HepG2 (cell line): Measurements from ENCODE around the gene FAM83F. TPM values are rescaled to one million over a fixed set of nuclear protein-coding genes. Genes with fewer than 3 reads are reported as not detected.

Source experiments
- ATAC-seq: fragments of 200-7000 bp; cut with Tn5 transposase; 3 replicates; pipeline ENCODE4 v1.9.1; 2020; ENCODE audit warnings: mild to moderate bottlenecking, moderate library complexity
- BruUV-seq: library from RNA; stranded (reverse); fragments of 400-500 nt; replicated peaks from 2 replicates; lab custom pipeline; 2021; lab: Mats Ljungman, UMichigan
- CTCF ChIA-PET: fragments of 300-600 bp; formaldehyde crosslinking; extraction: SDS; loops from one replicate; lab custom pipeline; 2021; ENCODE audit warnings: low total read pairs, inconsistent platforms, low intra/inter-chr PET ratio; lab: Yijun Ruan, JAX
- POLR2A ChIA-PET: fragments of 350-600 bp; sonication (Branson Sonifier 250); formaldehyde crosslinking; loops from one replicate; lab custom pipeline; 2020; ENCODE audit warnings: antibody characterized with exemption, inconsistent platforms; lab: Yijun Ruan, JAX
- DNase-seq: peaks from one replicate; pipeline ENCODE4 v3.0.0-alpha.2; 2015; ENCODE audit warnings: low spot score
- FAIRE-seq: peaks from 3 replicates; lab custom pipeline; 2011; peaks lifted over from hg19 to GRCh38; lab: Jason Lieb, UNC
- H2AFZ ChIP-seq: one replicate; pipeline ENCODE4 v1.6.1; 2011; ENCODE audit warnings: low read length, inconsistent platforms
- H3K27ac ChIP-seq: fragments of 300-600 bp; 3 replicates; pipeline ENCODE4 v1.8.0; 2011; ENCODE audit warnings: mixed run types, mild to moderate bottlenecking, mixed read lengths, low read length, inconsistent platforms; ENCODE audit not compliant: insufficient read depth; ENCODE audit errors: extremely low read length
- H3K27me3 ChIP-seq, 2 experiments: fragments of 200-600 bp in 1 of 2; 2 replicates in 1 of 2; 3 replicates in 1 of 2; pipeline versions ENCODE4 v1.6.0 to v1.8.0; 2011; ENCODE audit warnings: low read length in 2 of 2, mild to moderate bottlenecking in 2 of 2, moderate library complexity in 2 of 2, inconsistent platforms in 1 of 2; ENCODE audit not compliant: insufficient read depth in 2 of 2, control insufficient read depth in 1 of 2
- H3K36me3 ChIP-seq, 2 experiments: fragments of 200-600 bp in 1 of 2; replicated peaks in 1 of 2; 2 replicates in 1 of 2; 3 replicates in 1 of 2; pipeline versions ENCODE4 v1.5.1 to v1.8.0; 2011; ENCODE audit warnings: low read length in 2 of 2, inconsistent platforms in 1 of 2; ENCODE audit not compliant: insufficient read depth in 2 of 2, control insufficient read depth in 1 of 2
- H3K4me1 ChIP-seq: 2 replicates; pipeline ENCODE4 v1.5.1; 2012; ENCODE audit warnings: low read length, inconsistent platforms; ENCODE audit not compliant: insufficient read depth
- H3K4me2 ChIP-seq: 2 replicates; pipeline ENCODE4 v1.6.0; 2011; ENCODE audit warnings: low read depth, low read length, inconsistent platforms
- H3K4me3 ChIP-seq, 3 experiments: fragments of 200-600 bp in 1 of 3; sonication (generic), shearing (Covaris generic) in 1 of 3; replicated peaks in 1 of 3; 2 replicates each; pipeline ENCODE4 v1.5.1; 2011 to 2016; ENCODE audit warnings: low read length in 3 of 3, inconsistent platforms in 2 of 3, low read depth in 2 of 3, mild to moderate bottlenecking in 2 of 3, control low read depth in 1 of 3, mixed read lengths in 1 of 3; ENCODE audit not compliant: insufficient read depth in 1 of 3
- H3K79me2 ChIP-seq: one replicate; pipeline ENCODE4 v1.6.1; 2011; ENCODE audit warnings: low read length, inconsistent platforms; ENCODE audit not compliant: insufficient read depth
- H3K9ac ChIP-seq: 2 replicates; pipeline ENCODE4 v1.6.0; 2011; ENCODE audit warnings: mild to moderate bottlenecking, low read depth, low read length, inconsistent platforms; ENCODE audit not compliant: insufficient read depth
- H3K9me3 ChIP-seq: 2 replicates; pipeline ENCODE4 v1.5.1; 2012; ENCODE audit warnings: mild to moderate bottlenecking, low read length
- H4K20me1 ChIP-seq: 2 replicates; pipeline ENCODE4 v1.6.0; 2011; ENCODE audit warnings: inconsistent platforms, mild to moderate bottlenecking, low read length, moderate library complexity; ENCODE audit not compliant: insufficient read depth
- ATF7 ChIP-seq, 2 experiments: fragments of 450-650 bp in 1 of 2; sonication (generic) in 1 of 2; formaldehyde crosslinking in 1 of 2; IDR thresholded peaks; 2 replicates each; pipeline versions ENCODE4 v1.4.0 to v1.6.1; 2016 to 2020; ENCODE audit warnings: antibody characterized with exemption in 1 of 2, mild to moderate bottlenecking in 1 of 2, missing genetic modification reagents in 1 of 2
- CREB1 ChIP-seq, 2 experiments: fragments of 450-650 bp in 1 of 2; IDR thresholded peaks; 2 replicates each; pipeline ENCODE4 v1.6.1; 2016 to 2017; ENCODE audit warnings: control low read depth in 1 of 2, mild to moderate bottlenecking in 1 of 2, missing compliant biosample characterization in 1 of 2, missing genetic modification characterization in 1 of 2
- EEA1 ChIP-seq: sonication (generic); formaldehyde crosslinking; IDR thresholded peaks from 2 replicates; pipeline ENCODE4 v1.5.1; 2020; ENCODE audit warnings: mild to moderate bottlenecking, missing genetic modification reagents, borderline replicate concordance
- HNRNPH1 ChIP-seq: fragments of 200-400 bp; formaldehyde crosslinking; optimal IDR thresholded peaks from 2 replicates; pipeline ENCODE3; 2017; ENCODE audit warnings: mild to moderate bottlenecking, low read depth, low read length
- MYNN ChIP-seq: sonication (generic); formaldehyde crosslinking; IDR thresholded peaks from 2 replicates; pipeline ENCODE4 v1.4.0; 2020; ENCODE audit warnings: mild to moderate bottlenecking, low read depth, missing genetic modification reagents
- SP140L ChIP-seq: sonication (generic); formaldehyde crosslinking; IDR thresholded peaks from 2 replicates; pipeline ENCODE4 v1.4.0; 2020; ENCODE audit warnings: missing genetic modification reagents, borderline replicate concordance
- ZBTB3 ChIP-seq: sonication (generic); formaldehyde crosslinking; IDR thresholded peaks from 2 replicates; pipeline ENCODE4 v1.4.0; 2020; ENCODE audit warnings: low read depth, mild to moderate bottlenecking, moderate library complexity, missing genetic modification reagents, borderline replicate concordance
- ZNF17 ChIP-seq: sonication (generic); formaldehyde crosslinking; IDR thresholded peaks from 2 replicates; pipeline ENCODE4 v1.5.0; 2020; ENCODE audit warnings: mild to moderate bottlenecking, missing genetic modification reagents
- WGBS: methylation state at CpG from one replicate; pipeline ENCODE4 v1.1.6; 2017; ENCODE audit warnings: low lambda C conversion rate; 5-methylcytosine and 5-hydroxymethylcytosine counted together
- in situ Hi-C: cut with HindIII; loops from 2 replicates; pipeline ENCODE4 v1.10.0; 2017; ENCODE audit warnings: low pct_unique_long_range_greater_than_20kb; ENCODE audit not compliant: extremely low pct_ligation_motif_present
- intact Hi-C: fragments of 100-400 bp; cut with micrococcal nuclease; formaldehyde crosslinking; loops from one replicate; pipeline ENCODE4 v1.10.0; 2022; ENCODE audit not compliant: unreplicated experiment
- polyA plus RNA-seq, 8 experiments: library from polyadenylated mRNA; depleted of rRNA in 3 of 8; stranded (reverse) in 7 of 8; unstranded in 1 of 8; fragments of >200 nt; fragmentation: Illumina TruSeq in 4 of 8; extraction: Trizol in 4 of 8; gene quantifications; 2 replicates each; pipeline versions ENCODE4 v1.2.1 to v1.2.3, GENCODE V29; 2011 to 2016; ENCODE audit warnings: low read depth in 4 of 8, missing spikeins in 1 of 8, mixed read lengths in 1 of 8; ENCODE audit not compliant: insufficient read depth in 1 of 8
- total RNA-seq, 5 experiments: library from RNA; depleted of rRNA; stranded (reverse); fragments of >200 nt; fragmentation: Illumina TruSeq; extraction: Trizol; gene quantifications; 2 replicates each; pipeline ENCODE4 v1.2.3, GENCODE V29; 2016; ENCODE audit warnings: low read depth in 1 of 5

Gene FAM83F
- total and polyA plus RNA-seq, 2 of the 13 experiments (the other 11 are each of a cell fraction or from before 2014, with no cell fraction given), result not detected

DNA sequence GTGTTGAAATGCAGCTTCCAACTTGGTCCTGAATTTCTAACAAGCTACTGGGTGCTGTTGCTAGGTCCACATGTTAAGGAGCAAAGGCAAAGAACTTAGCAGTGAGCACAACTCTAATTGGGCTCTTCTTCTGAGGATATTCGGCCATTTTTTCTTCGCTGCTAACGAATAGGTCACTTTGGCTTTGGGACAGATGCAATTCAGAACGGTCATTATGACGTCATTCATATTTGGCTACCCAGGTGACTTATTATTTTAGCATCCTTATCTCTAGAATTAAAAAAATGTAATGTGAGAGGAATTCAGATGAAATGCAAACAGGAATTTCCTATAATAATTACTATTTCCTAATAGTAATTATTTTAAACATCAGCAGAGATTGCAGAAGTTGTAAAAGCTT lies 20.7 kb upstream of the FAM83F start:
- no TSS peak for BruUV-seq
- no peak overlapping the region for H3K4me2 ChIP-seq
- no peaks in the 10 kb centered on the region for H4K20me1 ChIP-seq
- POLR2A ChIA-PET, result no interaction called here
- no peak overlapping the region for H2AFZ ChIP-seq
- TF ChIP-seq EEA1 (CRISPR knock-in tag), result no peak
- peak; percentile 93 for TF ChIP-seq CREB1 (IDR thresholded peaks at IDR 0.05)
- no peak for TF ChIP-seq CREB1 (CRISPR knock-in tag; IDR thresholded peaks at IDR 0.05)
- no peak for TF ChIP-seq ZNF17 (CRISPR knock-in tag)
- TF ChIP-seq ATF7 (IDR thresholded peaks at IDR 0.05), result peak; percentile 98
- no peak for TF ChIP-seq ATF7 (CRISPR knock-in tag; IDR thresholded peaks at IDR 0.05)
- no peak overlapping the region for H3K9ac ChIP-seq
- CTCF ChIA-PET, result no interaction called here
- DNase-seq (no peak), FAIRE-seq (no peak), ATAC-seq (no peak)
- no peaks in the 10 kb centered on the region for H3K79me2 ChIP-seq
- in situ Hi-C loops (no loop called here), intact Hi-C loops (no loop called here)
- no peak overlapping the region for H3K27ac ChIP-seq
- no peak overlapping the region for H3K4me3 ChIP-seq
- no peaks in the 10 kb centered on the region for H3K36me3 ChIP-seq
- H3K27me3 ChIP-seq, result peaks cover 7 to 38% of the 10 kb centered on the region in 2 experiments; a peak in 4 of 5 replicates
- WGBS, result 23% methylated on average over 5 of the region's 5 CpGs
- no peaks in the 10 kb centered on the region for H3K9me3 ChIP-seq
- no peaks in the 10 kb centered on the region for H3K4me1 ChIP-seq

DNA sequence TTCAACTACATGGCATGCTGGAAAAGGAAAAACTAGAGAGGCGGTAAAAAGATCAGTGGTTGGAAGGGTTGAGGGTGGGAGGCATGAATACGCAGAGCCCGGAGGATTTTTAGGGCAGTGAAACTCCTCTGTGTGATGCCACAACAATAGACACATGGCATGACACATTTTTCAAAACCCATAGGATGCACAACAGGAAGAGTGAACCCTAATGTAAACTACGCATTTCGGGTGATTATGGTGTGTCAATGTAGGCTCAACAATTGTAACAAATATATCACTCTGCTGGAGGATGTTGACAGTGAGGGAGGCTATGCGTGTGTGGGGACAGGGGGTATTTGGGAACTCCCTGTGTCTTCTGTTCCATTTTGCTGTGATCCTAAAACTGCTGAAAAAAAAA lies 15.7 kb upstream of the FAM83F start:
- DNase-seq (no peak), FAIRE-seq (no peak), ATAC-seq (no peak)
- Histone ChIP-seq H3K79me2 (no peaks in the 10 kb centered on the region), H3K4me3 (no peak overlapping the region), H3K9ac (no peak overlapping the region), H4K20me1 (no peaks in the 10 kb centered on the region), H3K27me3 (peaks cover 2 to 5% of the 10 kb centered on the region in 2 experiments; a peak in 3 of 5 replicates), H3K4me1 (no peaks in the 10 kb centered on the region), H3K9me3 (no peaks in the 10 kb centered on the region), H2AFZ (no peak overlapping the region), H3K36me3 (no peaks in the 10 kb centered on the region), H3K4me2 (no peak overlapping the region), H3K27ac (no peak overlapping the region)
- POLR2A ChIA-PET, result no interaction called here
- no peak for TF ChIP-seq SP140L
- TF ChIP-seq MYNN, result no peak
- TF ChIP-seq ZBTB3 (CRISPR knock-in tag), result no peak
- no peak for TF ChIP-seq HNRNPH1
- no TSS peak for BruUV-seq
- intact Hi-C loops, result no loop called here
- 76% methylated on average over 6 of the region's 6 CpGs for WGBS
- in situ Hi-C loops, result no loop called here
- CTCF ChIA-PET, result no interaction called here
